ENCODE measurements around the gene AGAP1.

AGAP1 gene

GRCh38 chr2:235961711-235962110, 467.9 kb downstream of the AGAP1 start:
- no peak overlapping the region for H3K4me3 ChIP-seq (ENCODE audit: severe bottlenecking)
- no peak for TF ChIP-seq CTCF (IDR thresholded peaks at IDR 0.05; ENCODE audit: poor library complexity, severe bottlenecking)
- H3K27me3 ChIP-seq (ENCODE audit: insufficient read depth, poor library complexity, severe bottlenecking): no peaks in the 10 kb centered on the region
- H3K4me1 ChIP-seq (ENCODE audit: insufficient read depth, poor library complexity, severe bottlenecking): no peaks in the 10 kb centered on the region
- ATAC-seq (ENCODE audit: low read depth): no peak
- no peaks in the 10 kb centered on the region for H3K36me3 ChIP-seq (ENCODE audit: low read depth)
- no peaks in the 10 kb centered on the region for H3K9me3 ChIP-seq (ENCODE audit: severe bottlenecking)
- DNase-seq (ENCODE audit: low spot score): no peak
- no peak overlapping the region for H3K27ac ChIP-seq (ENCODE audit: poor library complexity, severe bottlenecking)

- DNase-seq (ENCODE audit: low spot score): no peak
- Histone ChIP-seq H3K27ac (ENCODE audit: poor library complexity, severe bottlenecking) (no peak overlapping the region), H3K4me3 (ENCODE audit: severe bottlenecking) (no peak overlapping the region), H3K9me3 (ENCODE audit: severe bottlenecking) (no peaks in the 10 kb centered on the region), H3K4me1 (ENCODE audit: insufficient read depth, poor library complexity, severe bottlenecking) (no peaks in the 10 kb centered on the region), H3K27me3 (ENCODE audit: insufficient read depth, poor library complexity, severe bottlenecking) (no peaks in the 10 kb centered on the region), H3K36me3 (ENCODE audit: low read depth) (no peaks in the 10 kb centered on the region)
- ATAC-seq (ENCODE audit: low read depth): no peak
- no peak for TF ChIP-seq CTCF (IDR thresholded peaks at IDR 0.05; ENCODE audit: poor library complexity, severe bottlenecking)
Observed at GRCh38 chr2:235963853-235964577, 470.2 kb downstream of the AGAP1 start.

GRCh38 chr2:235964787-235965390, 471.0 kb downstream of the AGAP1 start:
- no peaks in the 10 kb centered on the region for H3K4me1 ChIP-seq (ENCODE audit: insufficient read depth, poor library complexity, severe bottlenecking)
- DNase-seq (ENCODE audit: low spot score) (no peak), ATAC-seq (ENCODE audit: low read depth) (no peak)
- no peak overlapping the region for H3K4me3 ChIP-seq (ENCODE audit: severe bottlenecking)
- H3K27me3 ChIP-seq (ENCODE audit: insufficient read depth, poor library complexity, severe bottlenecking): no peaks in the 10 kb centered on the region
- H3K9me3 ChIP-seq (ENCODE audit: severe bottlenecking): no peaks in the 10 kb centered on the region
- no peak overlapping the region for H3K27ac ChIP-seq (ENCODE audit: poor library complexity, severe bottlenecking)
- no peak for TF ChIP-seq CTCF (IDR thresholded peaks at IDR 0.05; ENCODE audit: poor library complexity, severe bottlenecking)
- 0 out of 2 replicates have a peak, but pooled peaks cover 4% of the 10 kb centered on the region for H3K36me3 ChIP-seq (ENCODE audit: low read depth)

GRCh38 chr2:235966396-235966795, 472.6 kb downstream of the AGAP1 start:
- H3K27ac ChIP-seq (ENCODE audit: poor library complexity, severe bottlenecking): no peak overlapping the region
- H3K27me3 ChIP-seq (ENCODE audit: insufficient read depth, poor library complexity, severe bottlenecking): no peaks in the 10 kb centered on the region
- H3K4me3 ChIP-seq (ENCODE audit: severe bottlenecking): no peak overlapping the region
- ATAC-seq (ENCODE audit: low read depth): no peak
- H3K9me3 ChIP-seq (ENCODE audit: severe bottlenecking): no peaks in the 10 kb centered on the region
- no peak for DNase-seq (ENCODE audit: low spot score)
- no peaks in the 10 kb centered on the region for H3K4me1 ChIP-seq (ENCODE audit: insufficient read depth, poor library complexity, severe bottlenecking)
- no peak for TF ChIP-seq CTCF (IDR thresholded peaks at IDR 0.05; ENCODE audit: poor library complexity, severe bottlenecking)
- H3K36me3 ChIP-seq (ENCODE audit: low read depth): peaks cover 4% of the 10 kb centered on the region; the same call in 1 of the 2 replicates

Data from RWPE2 (cell line).